ENCODE measurements around the gene CUX1. TPM values are rescaled to one million over a fixed set of nuclear protein-coding genes. Genes with fewer than 3 reads are reported as not detected.
"Not testable (repeated sequence)": the region's sequence is repeated elsewhere in the genome, so short reads cannot be mapped to it uniquely, and the experiment has no call there.

Gene CUX1
- polyA plus RNA-seq, 1 experiment, result 29.7 TPM

DNA sequence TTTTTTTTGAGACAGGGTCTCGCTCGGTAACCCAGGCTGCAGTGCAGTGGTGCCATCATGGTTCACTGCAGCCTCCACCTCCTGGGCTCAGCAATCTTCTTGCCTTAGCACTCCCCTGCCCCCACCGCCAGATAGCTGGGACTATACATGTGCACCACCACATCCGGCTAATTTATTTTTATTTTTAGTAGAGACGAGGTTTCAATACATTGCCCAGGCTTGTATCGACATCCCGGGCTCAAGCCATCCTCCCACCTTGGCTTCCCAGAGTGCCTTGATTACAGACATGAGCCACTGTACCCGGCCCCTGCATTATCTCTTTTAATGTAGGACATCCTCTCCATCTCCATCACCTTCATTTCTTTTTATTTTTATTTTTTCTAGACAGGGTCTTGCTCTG lies 213.3 kb downstream of the CUX1 start:
- CTCF ChIA-PET, result no interaction called here
- no peak overlapping the region for H3K27ac ChIP-seq (ENCODE audit: low read depth, low read length)
- TF ChIP-seq, protein P1, sequence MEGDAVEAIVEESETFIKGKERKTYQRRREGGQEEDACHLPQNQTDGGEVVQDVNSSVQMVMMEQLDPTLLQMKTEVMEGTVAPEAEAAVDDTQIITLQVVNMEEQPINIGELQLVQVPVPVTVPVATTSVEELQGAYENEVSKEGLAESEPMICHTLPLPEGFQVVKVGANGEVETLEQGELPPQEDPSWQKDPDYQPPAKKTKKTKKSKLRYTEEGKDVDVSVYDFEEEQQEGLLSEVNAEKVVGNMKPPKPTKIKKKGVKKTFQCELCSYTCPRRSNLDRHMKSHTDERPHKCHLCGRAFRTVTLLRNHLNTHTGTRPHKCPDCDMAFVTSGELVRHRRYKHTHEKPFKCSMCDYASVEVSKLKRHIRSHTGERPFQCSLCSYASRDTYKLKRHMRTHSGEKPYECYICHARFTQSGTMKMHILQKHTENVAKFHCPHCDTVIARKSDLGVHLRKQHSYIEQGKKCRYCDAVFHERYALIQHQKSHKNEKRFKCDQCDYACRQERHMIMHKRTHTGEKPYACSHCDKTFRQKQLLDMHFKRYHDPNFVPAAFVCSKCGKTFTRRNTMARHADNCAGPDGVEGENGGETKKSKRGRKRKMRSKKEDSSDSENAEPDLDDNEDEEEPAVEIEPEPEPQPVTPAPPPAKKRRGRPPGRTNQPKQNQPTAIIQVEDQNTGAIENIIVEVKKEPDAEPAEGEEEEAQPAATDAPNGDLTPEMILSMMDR (IDR thresholded peaks at IDR 0.05; ENCODE audit: low read depth, low read length), result no peak
- no peak overlapping the region for H3K4me3 ChIP-seq (ENCODE audit: low read depth, low read length)
- H3K27me3 ChIP-seq (ENCODE audit: control insufficient read depth, insufficient read depth, low read length), result no peaks in the 10 kb centered on the region
- DNase-seq (ENCODE audit: low read depth, low spot score), result no peak
- POLR2A ChIA-PET, result no interaction called here
- no peaks in the 10 kb centered on the region for H3K9me3 ChIP-seq (ENCODE audit: control insufficient read depth, insufficient read depth, low read length)

DNA sequence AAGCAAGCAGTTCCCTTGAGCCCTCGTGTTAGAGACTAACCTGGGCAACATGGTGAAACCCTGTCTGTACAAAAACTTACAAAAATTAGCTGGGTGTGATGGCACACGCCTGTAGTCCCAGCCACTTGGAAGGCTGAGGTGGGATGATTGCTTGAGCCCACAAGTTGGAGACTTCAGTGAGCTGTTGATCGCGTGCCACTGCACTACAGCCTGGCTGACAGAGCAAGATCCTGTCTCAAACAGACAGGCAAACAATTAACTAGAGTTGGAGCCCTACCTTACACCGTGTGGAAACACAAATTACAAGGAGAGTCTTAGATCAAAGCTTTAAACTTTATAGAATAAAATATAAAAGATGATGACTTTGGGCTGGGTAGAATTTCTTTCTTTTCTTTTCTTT lies 219.5 kb downstream of the CUX1 start:
- no peak for DNase-seq (ENCODE audit: low read depth, low spot score)

DNA sequence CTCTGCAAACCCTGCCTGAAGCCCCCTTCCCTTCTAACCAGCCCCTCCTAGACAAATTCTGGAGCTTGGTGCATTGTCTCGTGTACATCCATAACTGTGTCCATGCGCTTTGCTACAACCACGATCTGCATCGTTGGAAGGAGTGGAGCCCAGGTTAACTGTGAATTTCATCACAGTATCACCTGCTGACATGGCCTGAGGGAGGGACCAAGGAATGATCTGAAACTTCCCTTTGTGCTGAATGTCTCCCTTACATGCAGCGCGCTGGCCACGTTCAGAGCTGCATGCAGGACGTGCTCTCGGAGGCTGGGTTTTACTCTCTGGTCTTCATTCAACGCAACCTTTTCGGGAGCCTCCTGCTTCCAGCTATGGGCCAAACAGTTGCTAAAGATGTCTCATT lies 222.3 kb downstream of the CUX1 start:
- TF ChIP-seq, protein P1 (IDR thresholded peaks at IDR 0.05; ENCODE audit: low read depth, low read length), result no peak

More for the DNA sequence above, 219.5 kb downstream of the CUX1 start:
- Histone ChIP-seq H3K27me3 (ENCODE audit: control insufficient read depth, insufficient read depth, low read length) (no peaks in the 10 kb centered on the region), H3K4me3 (ENCODE audit: low read depth, low read length) (no peak overlapping the region), H3K27ac (ENCODE audit: low read depth, low read length) (no peak overlapping the region), H3K9me3 (ENCODE audit: control insufficient read depth, insufficient read depth, low read length) (no peaks in the 10 kb centered on the region)
- TF ChIP-seq, protein P1 (IDR thresholded peaks at IDR 0.05; ENCODE audit: low read depth, low read length), result no peak
- POLR2A ChIA-PET, result interaction anchor here (0.7 kb wide), 1 partner anchor 177 kb away, joined by 7 read pairs; no protein-coding TSS in a partner anchor
- CTCF ChIA-PET, result interaction anchor here (0.7 kb wide), 1 partner anchor 466 kb away, joined by 3 read pairs; no protein-coding TSS in a partner anchor

DNA sequence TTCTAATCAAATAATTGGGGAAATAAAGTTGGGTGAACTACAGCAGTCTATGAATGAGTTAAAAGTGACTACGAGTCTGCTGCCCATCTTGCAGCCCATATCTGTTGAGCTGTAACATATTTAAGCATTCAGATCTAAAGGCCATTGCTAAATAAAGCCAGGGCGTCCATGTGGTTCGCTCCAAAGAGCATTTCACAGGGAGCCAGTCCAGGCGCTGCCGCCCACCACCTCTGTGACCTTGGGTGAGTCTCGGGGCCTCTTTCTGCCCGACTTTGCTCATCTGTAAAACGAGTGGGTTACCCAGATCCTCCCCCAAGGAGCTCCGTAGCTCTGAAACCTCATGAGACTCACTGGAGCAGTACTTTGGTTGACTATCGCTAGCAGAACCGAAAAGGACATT lies 223.1 kb downstream of the CUX1 start:
- ChIA-PET POLR2A (no interaction called here), CTCF (no interaction called here)
- Histone ChIP-seq H3K4me3 (ENCODE audit: low read depth, low read length) (no peak overlapping the region), H3K9me3 (ENCODE audit: control insufficient read depth, insufficient read depth, low read length) (no peaks in the 10 kb centered on the region), H3K27ac (ENCODE audit: low read depth, low read length) (no peak overlapping the region), H3K27me3 (ENCODE audit: control insufficient read depth, insufficient read depth, low read length) (no peaks in the 10 kb centered on the region)
- no peak for DNase-seq (ENCODE audit: low read depth, low spot score)
- TF ChIP-seq, protein P1 (IDR thresholded peaks at IDR 0.05; ENCODE audit: low read depth, low read length), result no peak

More for the DNA sequence above, 222.3 kb downstream of the CUX1 start:
- DNase-seq (ENCODE audit: low read depth, low spot score), result no peak
- no peak overlapping the region for H3K4me3 ChIP-seq (ENCODE audit: low read depth, low read length)
- POLR2A ChIA-PET, result no interaction called here
- no peak overlapping the region for H3K27ac ChIP-seq (ENCODE audit: low read depth, low read length)
- no peaks in the 10 kb centered on the region for H3K27me3 ChIP-seq (ENCODE audit: control insufficient read depth, insufficient read depth, low read length)
- CTCF ChIA-PET, result no interaction called here
- H3K9me3 ChIP-seq (ENCODE audit: control insufficient read depth, insufficient read depth, low read length), result no peaks in the 10 kb centered on the region

DNA sequence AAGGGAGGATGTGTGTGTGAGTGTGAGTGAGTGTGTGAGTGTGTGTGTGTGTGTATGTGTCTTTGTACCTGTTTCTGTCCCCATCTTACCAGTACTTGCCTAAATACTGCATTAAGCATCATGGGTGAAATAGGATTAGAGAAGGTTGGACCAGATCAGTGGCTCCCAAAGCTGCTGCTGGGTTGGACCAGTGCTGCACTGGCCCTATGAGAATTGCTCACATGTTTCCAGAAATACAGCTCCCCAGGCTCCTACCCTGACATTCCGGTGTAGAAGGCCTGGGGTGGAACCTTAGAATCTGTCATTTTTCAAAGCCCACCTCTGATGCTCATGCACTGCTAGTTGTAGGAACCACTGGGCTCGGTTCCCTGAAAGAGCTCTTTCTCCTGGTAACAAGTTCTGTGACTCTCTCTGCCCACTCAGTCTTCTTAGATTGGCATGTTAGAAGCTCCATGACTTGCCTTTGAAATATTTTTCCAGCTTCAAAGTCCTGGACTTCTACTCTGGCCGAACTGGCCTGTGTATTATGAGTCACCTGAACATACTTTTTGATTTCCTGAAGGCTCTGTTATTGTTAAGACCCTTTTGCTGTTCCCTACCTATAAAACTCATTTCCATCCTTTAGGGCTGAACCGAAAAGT lies 224.7 kb downstream of the CUX1 start:
- no peak for DNase-seq (ENCODE audit: low read depth, low spot score)
- Histone ChIP-seq H3K4me3 (ENCODE audit: low read depth, low read length) (no peak overlapping the region), H3K27me3 (ENCODE audit: control insufficient read depth, insufficient read depth, low read length) (no peaks in the 10 kb centered on the region), H3K27ac (ENCODE audit: low read depth, low read length) (no peak overlapping the region), H3K9me3 (ENCODE audit: control insufficient read depth, insufficient read depth, low read length) (no peaks in the 10 kb centered on the region)
- TF ChIP-seq, protein P1 (IDR thresholded peaks at IDR 0.05; ENCODE audit: low read depth, low read length), result no peak
- POLR2A ChIA-PET, result no interaction called here
- CTCF ChIA-PET, result no interaction called here

DNA sequence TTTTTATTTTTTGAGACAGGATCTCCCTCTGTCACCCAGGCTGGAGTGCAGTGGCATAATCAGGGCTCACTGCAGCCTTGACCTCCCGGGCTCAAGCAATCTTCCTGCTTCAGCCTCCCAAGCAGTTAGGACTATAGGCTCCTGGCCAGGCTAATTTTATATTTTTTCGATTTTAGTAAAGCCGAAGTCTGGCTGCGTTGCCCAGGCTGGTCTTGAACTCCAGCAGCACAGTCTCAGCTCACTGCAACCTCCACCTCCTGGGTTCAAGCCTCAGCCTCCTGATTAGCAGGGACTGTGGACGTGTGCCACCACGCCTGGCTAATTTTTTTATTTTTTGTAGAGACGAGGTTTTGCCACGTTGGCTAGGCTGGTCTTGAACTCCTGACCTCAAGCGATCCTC lies 225.4 kb downstream of the CUX1 start:
- CTCF ChIA-PET, POLR2A ChIA-PET: not testable (repeated sequence)

More for the DNA sequence above, 225.4 kb downstream of the CUX1 start:
- not testable (repeated sequence) for H3K4me3 ChIP-seq (ENCODE audit: low read depth, low read length); H3K9me3 ChIP-seq (ENCODE audit: control insufficient read depth, insufficient read depth, low read length); H3K27ac ChIP-seq (ENCODE audit: low read depth, low read length); DNase-seq (ENCODE audit: low read depth, low spot score); H3K27me3 ChIP-seq (ENCODE audit: control insufficient read depth, insufficient read depth, low read length)

All from AG04450 (cell line).